ENCODE results near the gene CASP12.

CASP12 gene

DNA sequence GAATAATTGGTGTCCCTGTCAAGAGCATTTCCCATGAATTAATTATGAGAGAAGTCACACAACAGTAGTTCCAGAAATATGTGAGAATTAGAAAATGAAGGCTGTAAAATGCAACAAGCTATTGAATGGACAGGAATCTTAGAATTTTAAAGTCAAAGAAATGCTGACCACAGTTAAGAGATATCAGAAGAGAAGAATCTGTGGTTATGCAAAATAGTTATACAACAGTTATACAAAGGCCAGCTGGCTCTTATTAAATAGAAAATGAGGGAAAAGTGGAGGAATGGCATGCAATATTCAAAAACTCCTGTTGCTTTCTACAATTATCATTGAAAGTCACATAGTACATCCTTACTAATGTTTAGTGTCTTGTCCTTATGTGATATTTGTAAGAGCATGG is 27.4 kb downstream of the CASP12 start:
- Mint-ChIP-seq H3K4me1 (peaks cover 9% of the 10 kb centered on the region), H3K4me3 (no peak overlapping the region), H3K27me3 (no peaks in the 10 kb centered on the region), H3K27ac (no peak overlapping the region), H3K9me3 (peaks cover 0 to 6% of the 10 kb centered on the region in 2 donors)
- ATAC-seq (no peak), DNase-seq (no peak)

DNA sequence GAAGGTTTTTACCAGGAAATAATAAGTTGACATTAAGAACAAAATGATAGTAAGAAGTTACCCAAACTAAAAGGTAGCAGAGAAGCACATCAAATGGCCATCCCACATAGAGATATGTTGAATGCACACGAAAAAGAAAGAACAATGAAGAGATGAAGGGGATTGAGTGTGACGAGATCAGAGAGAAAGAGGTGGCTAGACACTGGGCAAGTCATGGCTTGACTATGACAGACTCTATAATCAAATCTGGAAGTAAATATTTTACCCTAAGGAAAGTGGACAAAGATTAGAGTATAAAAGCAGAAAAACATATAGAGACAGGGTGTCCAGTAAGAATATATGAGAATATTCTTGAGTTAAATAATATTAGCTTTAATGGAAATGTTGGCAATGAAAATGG is 31.4 kb downstream of the CASP12 start:
- Mint-ChIP-seq H3K27ac (no peak overlapping the region), H3K4me1 (no peaks in the 10 kb centered on the region), H3K9me3 (peaks cover 0 to 17% of the 10 kb centered on the region in 2 donors), H3K27me3 (no peaks in the 10 kb centered on the region), H3K4me3 (no peak overlapping the region)
- ATAC-seq = no peak
- DNase-seq = no peak

DNA sequence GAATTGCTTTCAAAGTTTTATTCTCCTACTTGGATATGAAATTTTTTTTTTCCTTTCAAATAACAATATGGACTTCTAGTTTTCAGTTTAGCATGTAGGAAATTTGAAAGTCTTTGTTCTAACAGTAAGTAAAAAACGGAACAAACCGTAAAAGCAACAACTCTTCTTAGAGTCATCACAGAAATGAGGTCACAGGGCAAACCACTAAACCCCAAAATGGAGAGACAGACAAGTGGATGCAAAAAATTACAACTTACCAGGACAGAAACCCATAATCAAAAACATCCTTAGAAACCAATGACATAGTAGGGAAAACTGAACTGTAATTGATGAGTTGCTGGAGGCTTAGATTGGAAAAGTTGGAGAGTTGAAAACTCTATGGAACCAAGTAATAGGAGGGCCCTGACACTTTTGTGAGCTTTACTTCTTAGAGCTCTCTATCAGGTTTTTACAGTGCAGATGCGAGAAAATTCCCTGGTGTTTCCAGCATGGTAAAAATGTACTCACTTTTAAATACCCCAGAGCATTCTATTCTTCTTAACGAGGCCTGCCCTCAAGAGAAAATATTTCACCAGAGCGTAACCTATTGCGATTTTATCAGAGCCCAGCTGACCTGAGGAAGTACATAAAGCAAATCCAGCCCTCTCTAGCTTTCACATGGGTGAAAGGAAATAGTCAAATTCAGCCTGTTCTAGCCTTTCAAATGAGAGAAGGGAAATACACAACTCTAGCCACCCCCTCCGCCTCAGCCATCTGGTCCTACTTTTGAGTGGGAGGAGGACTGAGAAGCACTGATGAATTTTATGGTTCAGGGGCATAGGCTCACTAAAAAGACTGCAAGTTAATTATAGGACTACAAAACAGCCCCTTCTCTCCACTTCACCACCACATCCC is 39.1 kb downstream of the CASP12 start:
- Mint-ChIP-seq H3K9me3 (peaks cover 0 to under 1% of the 10 kb centered on the region in 2 donors), H3K27me3 (no peaks in the 10 kb centered on the region), H3K4me1 (peaks cover 17% of the 10 kb centered on the region), H3K27ac (no peak overlapping the region), H3K4me3 (peak overlapping the region; percentile 13 to 37)
- ATAC-seq = no peak
- DNase-seq = no peak

DNA sequence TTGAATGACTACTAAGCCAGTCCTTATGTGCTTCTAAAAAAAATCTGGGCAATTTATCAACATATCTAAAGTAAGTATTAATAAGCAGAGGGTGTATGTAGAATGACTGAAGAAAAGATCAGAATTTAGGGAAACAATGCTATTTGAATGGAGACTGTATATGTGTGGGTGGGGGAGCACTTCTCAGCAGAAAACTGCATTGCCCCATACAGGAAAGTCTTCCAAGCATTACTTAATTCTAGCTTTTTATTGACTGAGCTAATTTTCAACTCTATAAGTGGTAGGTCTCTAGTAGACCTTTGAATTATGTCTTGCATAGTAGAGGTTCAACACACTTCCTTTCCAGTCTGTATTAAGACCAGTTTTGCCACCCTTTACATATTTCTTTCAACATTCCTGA is 41.7 kb downstream of the CASP12 start:
- Mint-ChIP-seq H3K27ac (no peak overlapping the region), H3K4me3 (no peak overlapping the region), H3K4me1 (peaks cover 17% of the 10 kb centered on the region), H3K9me3 (no peaks in the 10 kb centered on the region), H3K27me3 (no peaks in the 10 kb centered on the region)
- ATAC-seq = no peak
- DNase-seq = no peak

DNA sequence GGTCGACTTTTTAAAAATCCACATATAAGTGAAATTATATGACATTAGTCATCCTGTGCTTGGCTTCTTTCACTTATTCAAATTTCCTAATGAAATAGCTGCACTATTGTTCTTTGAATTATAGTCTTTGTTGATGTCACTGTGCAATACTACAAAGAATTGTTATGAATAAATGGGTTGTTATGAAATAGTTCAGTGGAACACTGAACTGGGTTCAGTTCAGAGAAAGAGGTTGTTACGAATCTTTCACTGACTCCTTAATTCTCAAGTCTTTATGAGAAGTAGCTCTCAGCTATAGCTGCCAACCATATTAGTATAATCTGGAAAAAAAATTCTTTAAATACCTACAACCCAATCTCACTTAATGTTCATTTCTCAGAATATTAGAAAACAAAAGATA is 42.3 kb downstream of the CASP12 start:
- no peaks in the 10 kb centered on the region for H3K27me3 Mint-ChIP-seq
- no peak for ATAC-seq
- H3K4me3 Mint-ChIP-seq = no peak overlapping the region
- H3K9me3 Mint-ChIP-seq = no peaks in the 10 kb centered on the region
- H3K27ac Mint-ChIP-seq = no peak overlapping the region
- peaks cover 17% of the 10 kb centered on the region for H3K4me1 Mint-ChIP-seq
- no peak for DNase-seq

DNA sequence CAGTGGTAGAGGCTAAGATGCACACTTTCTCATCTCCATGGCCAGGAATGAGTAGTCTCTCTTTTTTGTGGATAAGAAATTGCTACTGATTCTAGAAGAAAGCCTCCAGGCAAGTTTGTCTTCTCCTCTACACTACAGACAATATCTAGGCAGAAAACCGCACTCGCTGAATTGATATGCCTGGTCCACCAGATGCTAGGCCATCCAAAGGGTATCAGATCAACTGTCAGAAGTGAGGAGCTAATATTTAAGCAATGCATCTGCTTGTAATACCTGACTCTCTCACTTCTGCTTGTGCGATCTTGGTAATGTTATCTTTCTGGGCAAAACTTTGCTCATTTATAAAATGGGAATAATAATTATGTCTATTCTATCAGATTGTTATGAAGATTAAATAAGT is 45.0 kb downstream of the CASP12 start:
- H3K4me3 Mint-ChIP-seq = no peak overlapping the region
- H3K4me1 Mint-ChIP-seq = peaks cover under 1% of the 10 kb centered on the region
- H3K27ac Mint-ChIP-seq = no peak overlapping the region
- no peaks in the 10 kb centered on the region for H3K27me3 Mint-ChIP-seq
- DNase-seq (no peak), ATAC-seq (no peak)
- H3K9me3 Mint-ChIP-seq = peaks cover 0 to 4% of the 10 kb centered on the region in 2 donors

DNA sequence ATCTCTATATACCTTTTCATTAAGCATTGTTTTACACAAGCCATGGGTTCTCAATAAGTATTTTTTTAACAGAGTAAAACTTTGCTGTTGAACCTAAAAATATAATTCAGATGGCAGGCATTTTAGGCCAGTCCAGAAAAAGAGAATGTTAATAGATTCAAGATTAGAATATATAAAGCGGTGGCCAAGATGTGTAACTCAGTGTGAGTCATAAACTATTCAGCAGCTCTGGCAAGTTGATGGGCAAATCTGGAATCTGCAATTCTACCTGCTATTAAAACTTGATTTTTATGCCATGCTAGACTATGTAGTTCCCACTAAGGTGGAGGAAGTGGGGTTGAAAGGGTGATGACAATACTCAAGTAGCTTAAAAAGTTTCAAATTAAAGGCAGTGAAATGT is 45.4 kb downstream of the CASP12 start:
- Mint-ChIP-seq H3K27me3 (no peaks in the 10 kb centered on the region), H3K9me3 (peaks cover 0 to 4% of the 10 kb centered on the region in 2 donors), H3K4me1 (no peaks in the 10 kb centered on the region), H3K4me3 (no peak overlapping the region), H3K27ac (no peak overlapping the region)
- DNase-seq (no peak), ATAC-seq (no peak)

DNA sequence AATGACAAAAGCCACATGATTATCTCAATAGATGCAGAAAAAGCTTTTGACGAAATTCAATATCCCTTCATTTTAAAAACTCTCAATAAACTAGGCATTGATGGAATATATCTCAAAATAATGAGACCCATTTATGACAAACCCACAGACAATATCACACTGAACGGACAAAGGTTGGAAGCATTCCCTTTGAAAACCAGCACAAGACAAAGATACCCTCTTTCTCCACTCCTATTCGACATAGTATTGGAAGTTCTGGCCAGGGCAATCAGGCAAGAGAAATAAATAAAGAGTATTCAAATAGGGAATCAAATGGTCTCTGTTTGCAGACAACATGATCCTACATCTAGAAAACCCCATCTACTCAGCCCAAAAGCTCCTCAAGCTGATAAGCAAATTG is 52.0 kb downstream of the CASP12 start:
- H3K27me3 Mint-ChIP-seq = no peaks in the 10 kb centered on the region

DNA sequence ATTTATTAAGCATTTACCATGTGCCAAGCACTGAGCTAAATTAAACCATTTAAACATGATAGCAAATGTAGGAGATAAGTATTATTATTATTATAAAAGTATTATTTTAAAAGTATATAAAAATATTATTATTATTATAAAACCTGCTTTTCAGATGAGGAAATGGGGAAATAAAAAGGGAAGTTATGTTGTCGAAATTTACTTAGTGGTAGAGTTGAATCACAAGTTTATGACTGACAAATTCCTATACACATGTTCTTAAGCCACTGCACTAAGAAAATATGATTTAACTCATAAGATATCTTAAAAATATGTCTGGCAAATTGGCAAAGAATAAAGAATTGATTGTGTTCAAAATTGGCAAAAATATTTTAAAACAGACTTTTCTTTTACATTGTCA is 53.8 kb downstream of the CASP12 start:
- DNase-seq = no peak
- ATAC-seq = no peak
- no peaks in the 10 kb centered on the region for H3K27me3 Mint-ChIP-seq
- H3K9me3 Mint-ChIP-seq = peaks cover 9 to 11% of the 10 kb centered on the region in 2 donors
- no peak overlapping the region for H3K27ac Mint-ChIP-seq
- no peaks in the 10 kb centered on the region for H3K4me1 Mint-ChIP-seq
- no peak overlapping the region for H3K4me3 Mint-ChIP-seq

More for the DNA sequence above, 52.0 kb downstream of the CASP12 start:
- Mint-ChIP-seq H3K27ac (no peak overlapping the region), H3K4me3 (no peak overlapping the region), H3K9me3 (peaks cover 0 to 4% of the 10 kb centered on the region in 2 donors), H3K4me1 (no peaks in the 10 kb centered on the region)
- DNase-seq (no peak), ATAC-seq (no peak)

DNA sequence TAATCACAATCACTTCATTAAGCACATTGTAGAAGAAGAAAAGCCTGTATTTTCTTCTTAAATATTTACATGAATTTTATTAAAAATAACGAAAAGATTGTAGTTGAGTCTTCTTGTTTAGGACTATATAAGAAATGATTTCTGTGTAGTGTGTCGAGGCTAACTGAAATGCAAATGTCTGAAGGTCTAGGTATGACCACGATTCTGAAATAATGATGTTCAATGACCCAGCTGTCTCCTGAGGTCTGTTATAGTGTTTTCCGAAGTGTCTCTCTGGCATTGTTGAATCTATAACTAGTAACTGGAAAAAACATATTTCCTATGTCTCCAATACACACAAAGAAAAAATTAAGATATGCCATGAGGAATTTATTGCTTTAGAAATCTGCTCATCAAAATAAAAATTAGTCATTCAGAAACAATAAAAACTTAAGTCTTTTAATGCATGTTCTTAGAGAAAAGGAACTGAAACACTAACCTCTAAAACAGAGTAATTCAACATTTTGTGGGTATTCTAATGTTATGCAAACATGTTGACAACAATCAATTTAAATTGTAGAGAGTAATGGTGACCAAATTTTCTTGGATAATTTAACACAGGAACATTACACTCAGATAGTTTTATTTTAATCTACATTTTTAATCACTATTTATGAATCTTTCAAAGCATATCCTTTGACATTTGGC is 55.0 kb downstream of the CASP12 start:
- Mint-ChIP-seq H3K27me3 (no peaks in the 10 kb centered on the region), H3K9me3 (peaks cover 18 to 21% of the 10 kb centered on the region in 2 donors), H3K4me1 (no peaks in the 10 kb centered on the region), H3K4me3 (no peak overlapping the region), H3K27ac (no peak overlapping the region)
- DNase-seq = no peak
- ATAC-seq = no peak

DNA sequence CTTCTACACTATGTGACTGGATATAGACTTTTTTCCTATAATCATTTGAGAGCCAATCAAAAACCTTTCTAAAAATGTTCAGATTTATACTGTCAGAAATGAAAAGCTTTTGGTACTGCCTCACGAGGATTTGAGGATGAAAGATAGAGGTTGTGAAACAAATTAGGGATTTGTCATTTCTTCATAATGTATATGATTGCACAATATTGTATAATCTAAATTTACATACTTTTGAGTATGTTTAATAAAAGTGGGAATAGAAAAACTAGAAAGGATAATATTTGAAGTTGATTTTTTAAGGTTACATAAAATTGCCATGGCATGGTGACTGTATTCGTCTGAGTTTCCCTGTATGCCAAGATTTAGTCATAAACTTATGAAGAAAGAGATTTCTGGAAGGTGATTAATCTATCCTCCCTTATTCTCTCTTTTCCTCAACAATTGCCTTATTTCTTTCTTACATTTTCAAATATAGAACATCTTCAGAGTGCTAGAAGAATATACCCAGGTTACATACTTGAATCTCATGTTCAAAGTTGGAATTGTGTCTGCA is 56.2 kb downstream of the CASP12 start:
- no peak for ATAC-seq
- H3K27me3 Mint-ChIP-seq = no peaks in the 10 kb centered on the region
- no peaks in the 10 kb centered on the region for H3K4me1 Mint-ChIP-seq
- H3K4me3 Mint-ChIP-seq = no peak overlapping the region
- peaks cover 18 to 22% of the 10 kb centered on the region in 2 donors for H3K9me3 Mint-ChIP-seq
- no peak for DNase-seq
- H3K27ac Mint-ChIP-seq = no peak overlapping the region

DNA sequence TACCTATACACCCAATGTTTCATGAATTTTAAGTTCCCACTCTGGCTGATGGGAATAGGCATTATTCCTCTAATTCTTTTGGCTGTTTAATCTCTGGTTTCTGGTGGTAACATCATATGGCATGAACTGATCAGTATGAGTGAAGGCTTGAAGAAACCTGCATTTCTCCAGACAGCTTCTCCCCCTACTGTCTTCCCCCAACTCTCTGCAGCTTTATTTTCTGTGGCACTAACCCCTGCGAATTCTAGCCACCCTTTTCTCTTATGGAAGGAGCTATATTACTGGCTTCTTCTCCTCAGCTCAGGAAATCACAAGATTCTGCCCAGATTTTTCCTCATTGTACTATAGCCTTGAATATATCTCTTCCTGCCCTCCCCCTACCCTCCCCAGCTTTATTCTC is 57.1 kb downstream of the CASP12 start:
- Mint-ChIP-seq H3K9me3 (peaks cover 18 to 22% of the 10 kb centered on the region in 2 donors), H3K27me3 (no peaks in the 10 kb centered on the region), H3K27ac (no peak overlapping the region), H3K4me1 (no peaks in the 10 kb centered on the region), H3K4me3 (no peak overlapping the region)
- DNase-seq (no peak), ATAC-seq (no peak)

DNA sequence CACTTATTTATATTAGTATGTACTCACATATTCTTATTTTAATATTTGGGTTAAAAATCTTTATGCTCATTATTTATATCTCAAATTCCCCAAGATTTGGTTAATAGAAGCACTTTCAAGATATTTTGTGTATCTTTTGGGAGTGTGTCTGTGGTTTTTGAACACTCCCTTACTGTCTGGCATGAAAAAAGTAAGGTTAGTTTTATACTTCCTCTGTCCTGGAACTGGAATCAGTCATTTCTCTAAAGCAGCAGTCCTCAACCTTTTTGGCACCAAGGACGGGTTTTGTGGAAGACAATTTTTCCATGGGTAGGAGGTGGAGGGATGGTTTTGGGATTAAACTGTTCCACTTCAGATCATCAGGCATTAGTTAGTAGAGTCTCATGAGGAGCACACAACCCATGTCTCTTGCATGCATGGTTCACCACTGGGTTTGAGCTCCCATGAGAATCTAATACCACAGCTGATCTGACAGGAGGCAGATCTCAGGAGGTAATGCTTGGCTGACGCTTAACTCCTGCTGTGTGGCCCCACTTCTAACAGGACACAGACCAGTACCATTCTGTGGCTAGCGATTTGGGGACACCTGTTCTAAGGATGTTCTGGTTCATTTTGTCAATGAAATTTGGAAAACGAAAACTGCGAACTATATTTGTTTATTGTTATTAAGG is 60.2 kb downstream of the CASP12 start:
- peaks cover 18 to 22% of the 10 kb centered on the region in 2 donors for H3K9me3 Mint-ChIP-seq
- no peak for ATAC-seq
- H3K27me3 Mint-ChIP-seq = no peaks in the 10 kb centered on the region
- no peaks in the 10 kb centered on the region for H3K4me1 Mint-ChIP-seq
- no peak overlapping the region for H3K4me3 Mint-ChIP-seq
- no peak overlapping the region for H3K27ac Mint-ChIP-seq
- DNase-seq = no peak

DNA sequence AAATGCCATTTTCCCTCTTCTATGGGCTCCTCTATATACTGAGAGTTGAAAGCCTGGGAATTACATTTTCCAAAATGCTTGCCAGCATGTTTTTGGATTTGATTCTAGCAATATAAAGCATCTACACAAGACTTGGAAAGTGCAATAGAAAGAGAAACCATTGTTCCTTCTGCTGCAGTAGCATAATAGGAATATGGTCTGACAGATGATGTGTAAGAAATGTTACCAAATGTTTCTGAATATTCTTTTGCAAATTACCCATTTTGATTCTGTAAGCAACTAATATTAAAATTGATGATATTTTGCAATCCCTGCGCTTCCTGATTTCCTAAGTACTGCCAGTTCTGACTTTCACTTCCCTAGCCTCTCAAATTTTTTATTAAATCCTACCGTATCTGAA is 61.6 kb downstream of the CASP12 start:
- H3K9me3 Mint-ChIP-seq = peaks cover 18 to 22% of the 10 kb centered on the region in 2 donors
- ATAC-seq = no peak

More for the DNA sequence above, 61.6 kb downstream of the CASP12 start:
- no peak overlapping the region for H3K4me3 Mint-ChIP-seq
- DNase-seq = no peak
- H3K27me3 Mint-ChIP-seq = no peaks in the 10 kb centered on the region
- no peaks in the 10 kb centered on the region for H3K4me1 Mint-ChIP-seq
- H3K27ac Mint-ChIP-seq = no peak overlapping the region
